ENCODE measurements around the gene DHRS12. TPM values are rescaled to one million over a fixed set of nuclear protein-coding genes. Genes with fewer than 3 reads are reported as not detected.

Gene DHRS12
- total RNA-seq, 1 donor from 2014 or later = 2.4 TPM

DNA sequence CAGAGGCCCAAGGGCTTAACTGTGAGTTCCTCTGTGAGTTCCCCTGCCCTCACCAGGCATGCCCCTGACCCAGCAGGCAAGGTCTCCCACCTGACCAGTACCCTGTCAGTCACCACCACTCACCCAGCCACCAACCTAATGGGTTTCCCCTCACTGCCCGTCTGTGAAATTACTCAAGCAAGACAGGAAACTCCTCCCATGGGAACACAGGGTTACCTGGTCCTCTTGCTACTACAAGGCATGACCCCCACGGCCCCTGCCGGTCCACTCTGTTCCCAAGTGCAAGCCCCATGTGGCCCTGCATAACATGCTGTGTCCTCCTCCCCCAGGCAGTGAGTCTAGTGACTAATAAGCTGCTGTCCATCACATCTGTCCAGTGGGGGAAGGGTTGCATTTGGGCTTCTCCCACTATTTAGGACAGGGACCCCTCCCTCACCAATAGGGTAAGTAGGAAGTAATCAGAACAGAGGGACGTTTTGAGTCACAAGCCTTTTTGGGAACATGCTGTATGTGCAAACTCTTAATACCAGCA, 8.0 kb upstream of the DHRS12 start:
- TF ChIP-seq, protein P1, sequence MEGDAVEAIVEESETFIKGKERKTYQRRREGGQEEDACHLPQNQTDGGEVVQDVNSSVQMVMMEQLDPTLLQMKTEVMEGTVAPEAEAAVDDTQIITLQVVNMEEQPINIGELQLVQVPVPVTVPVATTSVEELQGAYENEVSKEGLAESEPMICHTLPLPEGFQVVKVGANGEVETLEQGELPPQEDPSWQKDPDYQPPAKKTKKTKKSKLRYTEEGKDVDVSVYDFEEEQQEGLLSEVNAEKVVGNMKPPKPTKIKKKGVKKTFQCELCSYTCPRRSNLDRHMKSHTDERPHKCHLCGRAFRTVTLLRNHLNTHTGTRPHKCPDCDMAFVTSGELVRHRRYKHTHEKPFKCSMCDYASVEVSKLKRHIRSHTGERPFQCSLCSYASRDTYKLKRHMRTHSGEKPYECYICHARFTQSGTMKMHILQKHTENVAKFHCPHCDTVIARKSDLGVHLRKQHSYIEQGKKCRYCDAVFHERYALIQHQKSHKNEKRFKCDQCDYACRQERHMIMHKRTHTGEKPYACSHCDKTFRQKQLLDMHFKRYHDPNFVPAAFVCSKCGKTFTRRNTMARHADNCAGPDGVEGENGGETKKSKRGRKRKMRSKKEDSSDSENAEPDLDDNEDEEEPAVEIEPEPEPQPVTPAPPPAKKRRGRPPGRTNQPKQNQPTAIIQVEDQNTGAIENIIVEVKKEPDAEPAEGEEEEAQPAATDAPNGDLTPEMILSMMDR (conservative IDR thresholded peaks at IDR 0.05; ENCODE audit: low read depth, low read length) = no peak
- no peak for DNase-seq (ENCODE audit: low read depth)
- no peak overlapping the region for H3K4me3 ChIP-seq (ENCODE audit: low read depth, low read length)

DNA sequence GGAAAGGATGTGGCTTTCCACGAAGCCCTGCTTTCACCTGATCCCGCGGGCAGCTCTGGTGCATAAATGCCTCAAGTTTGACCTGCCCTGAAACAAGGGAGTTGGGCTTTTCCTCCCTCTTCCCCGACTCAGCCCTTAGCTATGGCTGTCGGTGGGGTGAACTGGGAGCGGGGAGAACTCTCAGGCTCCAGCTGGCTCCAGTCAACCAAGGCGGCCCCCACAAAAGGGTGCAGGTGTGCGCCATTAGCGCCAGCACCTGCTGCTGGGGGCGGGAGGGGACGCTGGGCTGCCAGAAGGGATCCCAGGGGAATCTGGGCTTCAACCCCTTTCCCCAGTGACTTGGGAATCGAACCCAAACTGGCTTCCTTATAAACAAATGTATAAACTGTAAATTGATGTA, 7.1 kb upstream of the DHRS12 start:
- TF ChIP-seq, protein P1 (conservative IDR thresholded peaks at IDR 0.05; ENCODE audit: low read depth, low read length) = no peak

DNA sequence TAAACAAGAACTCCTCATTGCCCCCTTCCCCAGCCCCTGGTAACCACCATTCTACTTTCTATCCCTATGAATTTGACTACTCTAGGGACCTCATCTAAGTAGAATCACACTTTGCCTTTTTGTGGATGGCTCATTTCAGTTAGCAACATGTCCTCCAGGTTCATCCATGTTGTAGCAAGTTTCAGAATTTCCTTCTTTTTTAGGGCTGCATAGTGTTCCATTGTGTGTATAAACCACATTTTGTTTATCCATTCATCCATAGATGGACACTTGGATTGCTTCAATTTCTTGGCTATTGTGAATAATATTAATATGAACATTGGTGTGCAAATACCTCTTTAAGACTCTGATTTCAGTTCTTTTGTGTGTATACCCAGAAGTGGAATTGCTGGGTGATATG, 4.8 kb upstream of the DHRS12 start:
- no peak overlapping the region for H3K4me3 ChIP-seq (ENCODE audit: low read depth, low read length)
- DNase-seq (ENCODE audit: low read depth) = no peak
- TF ChIP-seq, protein P1 (conservative IDR thresholded peaks at IDR 0.05; ENCODE audit: low read depth, low read length) = no peak

More for the DNA sequence above, 7.1 kb upstream of the DHRS12 start:
- no peak overlapping the region for H3K4me3 ChIP-seq (ENCODE audit: low read depth, low read length)
- DNase-seq (ENCODE audit: low read depth) = no peak

DNA sequence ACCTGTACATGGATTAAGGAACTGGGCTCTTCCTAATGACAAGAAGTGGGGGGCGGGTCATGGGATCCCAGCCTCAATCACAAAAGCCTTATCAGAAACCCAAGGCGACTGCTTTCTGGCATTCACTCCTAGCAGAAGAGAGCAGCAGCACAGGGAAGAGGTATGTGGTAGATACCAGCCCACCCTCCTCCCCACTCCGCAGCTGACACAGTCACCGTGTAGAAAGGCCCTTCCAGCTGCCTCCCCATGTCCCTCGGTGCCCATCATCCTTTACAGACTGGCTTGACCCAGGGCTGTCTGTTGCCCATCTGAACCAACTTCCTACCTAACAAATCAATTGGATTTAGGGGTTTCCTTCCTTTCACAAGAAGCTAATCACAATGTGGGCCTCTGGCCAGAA, 3.1 kb upstream of the DHRS12 start:
- TF ChIP-seq, protein P1 (conservative IDR thresholded peaks at IDR 0.05; ENCODE audit: low read depth, low read length) = no peak
- no peak overlapping the region for H3K4me3 ChIP-seq (ENCODE audit: low read depth, low read length)
- no peak for DNase-seq (ENCODE audit: low read depth)

DNA sequence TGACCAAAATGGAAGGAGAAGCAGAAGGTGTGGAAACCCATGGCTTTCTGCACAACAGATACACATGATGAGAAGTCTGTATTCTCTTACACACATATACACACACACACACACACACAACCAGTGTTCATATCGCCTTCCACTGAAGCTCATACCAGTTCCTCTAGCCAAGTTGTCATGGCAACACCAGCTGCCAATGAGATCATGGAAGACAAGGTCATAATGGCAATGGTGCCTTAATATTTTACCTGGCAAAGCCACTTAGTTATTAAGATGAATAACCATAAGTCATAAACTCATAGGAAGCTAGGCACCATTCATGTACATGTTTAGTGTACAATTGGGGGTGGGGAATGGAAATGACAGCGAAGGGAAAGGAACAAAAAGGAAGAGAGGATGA, 2.6 kb upstream of the DHRS12 start:
- H3K4me3 ChIP-seq (ENCODE audit: low read depth, low read length) = no peak overlapping the region
- TF ChIP-seq, protein P1 (conservative IDR thresholded peaks at IDR 0.05; ENCODE audit: low read depth, low read length) = no peak
- DNase-seq (ENCODE audit: low read depth) = no peak

DNA sequence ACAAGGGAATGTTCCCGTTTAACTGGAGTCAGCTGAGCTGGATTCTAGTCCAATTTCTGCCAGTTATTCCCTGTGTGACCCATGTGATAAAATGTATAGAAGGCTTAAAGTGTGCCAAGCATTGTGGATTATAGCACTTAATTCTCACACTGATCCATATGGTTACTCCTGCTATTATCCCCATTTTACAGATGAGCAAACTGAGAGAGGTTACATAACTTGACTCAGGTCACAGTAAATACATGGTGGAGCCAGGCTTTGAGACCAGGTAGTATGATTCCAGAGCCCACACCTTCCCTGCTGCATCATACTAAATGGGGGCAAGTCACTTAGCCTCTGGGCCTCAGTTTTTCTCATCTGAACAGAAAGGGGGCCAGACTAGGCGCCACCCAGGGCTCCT, 2.0 kb upstream of the DHRS12 start:
- TF ChIP-seq, protein P1 (conservative IDR thresholded peaks at IDR 0.05; ENCODE audit: low read depth, low read length) = no peak
- no peak overlapping the region for H3K4me3 ChIP-seq (ENCODE audit: low read depth, low read length)
- DNase-seq (ENCODE audit: low read depth) = no peak

DNA sequence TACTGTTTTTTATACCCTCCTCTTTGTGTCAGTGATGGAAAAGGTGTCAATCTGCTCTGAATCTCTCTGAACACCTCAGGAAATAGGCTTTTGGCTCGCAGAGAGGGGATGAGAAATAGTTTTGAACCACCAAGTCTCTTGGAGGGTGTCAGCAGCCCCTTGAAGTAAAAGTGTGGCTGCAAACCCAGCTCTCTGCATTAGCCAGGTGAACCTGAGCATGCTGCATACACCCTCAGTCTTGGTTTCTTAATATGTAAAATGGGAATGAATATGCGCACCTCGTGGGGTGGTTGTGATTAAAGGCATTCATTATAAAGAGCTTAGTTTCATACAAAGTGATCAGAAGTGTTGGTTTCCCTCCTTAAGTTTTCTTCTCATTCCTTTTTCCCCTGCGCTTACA, 1.4 kb upstream of the DHRS12 start:
- H3K4me3 ChIP-seq (ENCODE audit: low read depth, low read length) = peak overlapping the region; percentile 82
- no peak for DNase-seq (ENCODE audit: low read depth)
- TF ChIP-seq, protein P1 (conservative IDR thresholded peaks at IDR 0.05; ENCODE audit: low read depth, low read length) = no peak
